Fibroblast of pulmonary artery (primary cell): Measurements from ENCODE around the gene C10orf71.

ENCODE experiments used
- DNase-seq: peaks from one replicate; pipeline ENCODE4 v3.0.0-alpha.2; 2010; ENCODE audit warnings: low read depth
- H3K4me3 ChIP-seq: replicated peaks from 2 replicates; pipeline ENCODE4 v1.5.1; 2011; ENCODE audit warnings: low read depth, mild to moderate bottlenecking, control low read depth, low read length, moderate library complexity
- CTCF ChIP-seq: IDR thresholded peaks from 2 replicates; pipeline ENCODE4 v1.5.1; 2011; ENCODE audit warnings: mild to moderate bottlenecking, control low read depth, low read length, inconsistent platforms; ENCODE audit errors: missing control alignments

C10orf71 gene

GRCh38 chr10:49365275-49365674 lies 66.3 kb downstream of the C10orf71 start:
- no peak for TF ChIP-seq CTCF
- H3K4me3 ChIP-seq = no peak overlapping the region
- no peak for DNase-seq

GRCh38 chr10:49365675-49366415 lies 66.9 kb downstream of the C10orf71 start:
- no peak for DNase-seq
- no peak overlapping the region for H3K4me3 ChIP-seq
- TF ChIP-seq CTCF = no peak

- no peak for DNase-seq
- TF ChIP-seq CTCF = no peak
- no peak overlapping the region for H3K4me3 ChIP-seq
These were observed 67.5 kb downstream of the C10orf71 start for GRCh38 chr10:49366460-49366859.

GRCh38 chr10:49367600-49367999 lies 68.6 kb downstream of the C10orf71 start:
- no peak for DNase-seq
- TF ChIP-seq CTCF = no peak
- no peak overlapping the region for H3K4me3 ChIP-seq

GRCh38 chr10:49368256-49368655 lies 69.3 kb downstream of the C10orf71 start:
- H3K4me3 ChIP-seq = no peak overlapping the region
- no peak for DNase-seq
- no peak for TF ChIP-seq CTCF

GRCh38 chr10:49369216-49370162 lies 70.5 kb downstream of the C10orf71 start:
- no peak overlapping the region for H3K4me3 ChIP-seq
- TF ChIP-seq CTCF = no peak
- no peak for DNase-seq
